ENCODE data around the gene LRRC17. TPM values are rescaled to one million over a fixed set of nuclear protein-coding genes. Genes with fewer than 3 reads are reported as not detected.

LRRC17 gene
- total and polyA plus RNA-seq, 9 of the 15 experiments (the other 6 are each of a cell fraction or from before 2014, with no cell fraction given): 0.03 to 0.18 (median 0.12) TPM; not detected in 5

- TF ChIP-seq NR2C2 (CRISPR knock-in tag; IDR thresholded peaks at IDR 0.05) (no peak), NR2C2 (tag; IDR thresholded peaks at IDR 0.05) (no peak), CBFA2T3 (IDR thresholded peaks at IDR 0.05) (peak; percentile 28; the same call in 1 of the 2 replicates), ELF4 (CRISPR knock-in tag; IDR thresholded peaks at IDR 0.05) (no peak), SOX6 (IDR thresholded peaks at IDR 0.05) (peak; percentile 33; the same call in 1 of the 2 replicates), MCM3 (IDR thresholded peaks at IDR 0.05) (no peak), KAT8 (IDR thresholded peaks at IDR 0.05; ENCODE audit: low read depth) (no peak), RBM34 (IDR thresholded peaks at IDR 0.05; ENCODE audit: borderline replicate concordance, insufficient read depth, low read length) (no peak), ZBTB26 (CRISPR knock-in tag; IDR thresholded peaks at IDR 0.05) (no peak), AFF4 (CRISPR knock-in tag; IDR thresholded peaks at IDR 0.05) (0 out of 2 replicates have a peak, but pooled peaks have one; percentile 16), ZNF24 (IDR thresholded peaks at IDR 0.05) (peak; percentile 80)
- TF ChIP-seq, protein P1, sequence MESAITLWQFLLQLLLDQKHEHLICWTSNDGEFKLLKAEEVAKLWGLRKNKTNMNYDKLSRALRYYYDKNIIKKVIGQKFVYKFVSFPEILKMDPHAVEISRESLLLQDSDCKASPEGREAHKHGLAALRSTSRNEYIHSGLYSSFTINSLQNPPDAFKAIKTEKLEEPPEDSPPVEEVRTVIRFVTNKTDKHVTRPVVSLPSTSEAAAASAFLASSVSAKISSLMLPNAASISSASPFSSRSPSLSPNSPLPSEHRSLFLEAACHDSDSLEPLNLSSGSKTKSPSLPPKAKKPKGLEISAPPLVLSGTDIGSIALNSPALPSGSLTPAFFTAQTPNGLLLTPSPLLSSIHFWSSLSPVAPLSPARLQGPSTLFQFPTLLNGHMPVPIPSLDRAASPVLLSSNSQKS (CRISPR knock-in tag; IDR thresholded peaks at IDR 0.05): no peak
Observed at GRCh38 chr7:102988088-102988487, 75.3 kb downstream of the LRRC17 start (continued).
